ENCODE data around the gene SGTA. TPM values are rescaled to one million over a fixed set of nuclear protein-coding genes. Genes with fewer than 3 reads are reported as not detected.
"Not testable (repeated sequence)": the region's sequence is repeated elsewhere in the genome, so short reads cannot be mapped to it uniquely, and the experiment has no call there.

SGTA gene
- total RNA-seq, 1 experiment from 2014 or later: 35.1 TPM

DNA sequence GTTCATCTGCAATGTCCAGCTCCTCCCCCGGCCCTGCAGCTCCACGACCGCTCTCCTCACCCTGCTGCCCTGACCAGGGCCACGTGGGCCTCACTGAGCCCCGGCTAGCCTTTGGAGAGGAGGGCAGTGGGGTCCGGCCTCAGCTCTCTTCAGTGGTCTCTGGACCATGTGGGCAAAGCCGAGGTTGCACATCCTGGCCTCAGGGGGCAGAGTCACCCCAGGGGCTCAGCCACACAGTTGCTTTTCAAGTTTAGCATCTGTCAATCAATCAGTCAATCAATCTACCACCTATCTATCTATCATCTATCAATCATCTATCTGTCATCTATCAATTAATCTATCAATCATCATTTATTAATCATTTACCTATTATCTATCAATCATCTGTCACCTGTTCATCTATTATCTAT is 58.9 kb downstream of the SGTA start:
- DNase-seq (ENCODE audit: low read depth, low spot score): no peak
- in situ Hi-C loops (cut with HindIII; ENCODE audit: low pct_unique_long_range_greater_than_20kb, low sequenced_read_pairs): no loop called here

DNA sequence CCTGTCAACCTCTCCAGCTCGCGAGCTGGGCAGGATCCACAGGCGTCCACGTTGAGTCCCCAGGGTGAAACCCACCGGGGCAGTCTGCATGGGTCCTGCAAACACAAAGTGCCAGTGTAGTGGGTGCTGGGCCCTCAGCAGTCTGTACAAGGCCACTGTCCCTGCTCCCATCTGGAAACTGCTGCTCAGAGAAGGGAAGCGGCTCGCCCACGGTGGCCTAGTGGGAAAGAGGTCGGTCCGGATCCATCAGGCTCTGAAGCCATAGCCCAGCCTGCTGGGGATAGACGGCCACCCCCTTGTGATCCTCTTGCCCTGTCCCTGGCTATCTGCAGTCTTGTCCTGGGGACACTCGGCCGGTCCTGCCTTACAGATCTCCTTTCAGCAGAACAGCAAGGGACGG is 59.3 kb downstream of the SGTA start:
- in situ Hi-C loops (cut with HindIII; ENCODE audit: low pct_unique_long_range_greater_than_20kb, low sequenced_read_pairs): no loop called here

DNA sequence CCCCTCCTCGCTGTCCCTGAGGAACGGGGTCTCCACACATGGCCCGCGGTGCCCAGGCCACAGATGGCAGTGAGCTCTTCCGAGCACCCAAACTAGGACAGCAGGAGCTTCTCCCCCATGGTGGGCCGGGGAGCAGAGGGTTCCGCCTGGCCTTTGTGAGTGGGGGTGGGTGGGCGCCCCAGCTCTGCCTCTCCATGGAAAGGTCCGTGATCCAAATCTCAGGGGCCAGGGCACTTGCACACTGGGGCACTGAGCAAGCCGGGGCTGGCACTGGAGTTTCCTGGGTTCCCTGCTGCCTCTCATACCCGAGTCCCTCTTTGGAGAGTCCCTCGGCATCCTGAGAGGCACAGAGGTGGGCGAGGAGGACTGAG is 59.7 kb downstream of the SGTA start:
- no peak for DNase-seq (ENCODE audit: low read depth, low spot score)
- in situ Hi-C loops (cut with HindIII; ENCODE audit: low pct_unique_long_range_greater_than_20kb, low sequenced_read_pairs): no loop called here

More for the DNA sequence above, 59.3 kb downstream of the SGTA start:
- DNase-seq (ENCODE audit: low read depth, low spot score): no peak

DNA sequence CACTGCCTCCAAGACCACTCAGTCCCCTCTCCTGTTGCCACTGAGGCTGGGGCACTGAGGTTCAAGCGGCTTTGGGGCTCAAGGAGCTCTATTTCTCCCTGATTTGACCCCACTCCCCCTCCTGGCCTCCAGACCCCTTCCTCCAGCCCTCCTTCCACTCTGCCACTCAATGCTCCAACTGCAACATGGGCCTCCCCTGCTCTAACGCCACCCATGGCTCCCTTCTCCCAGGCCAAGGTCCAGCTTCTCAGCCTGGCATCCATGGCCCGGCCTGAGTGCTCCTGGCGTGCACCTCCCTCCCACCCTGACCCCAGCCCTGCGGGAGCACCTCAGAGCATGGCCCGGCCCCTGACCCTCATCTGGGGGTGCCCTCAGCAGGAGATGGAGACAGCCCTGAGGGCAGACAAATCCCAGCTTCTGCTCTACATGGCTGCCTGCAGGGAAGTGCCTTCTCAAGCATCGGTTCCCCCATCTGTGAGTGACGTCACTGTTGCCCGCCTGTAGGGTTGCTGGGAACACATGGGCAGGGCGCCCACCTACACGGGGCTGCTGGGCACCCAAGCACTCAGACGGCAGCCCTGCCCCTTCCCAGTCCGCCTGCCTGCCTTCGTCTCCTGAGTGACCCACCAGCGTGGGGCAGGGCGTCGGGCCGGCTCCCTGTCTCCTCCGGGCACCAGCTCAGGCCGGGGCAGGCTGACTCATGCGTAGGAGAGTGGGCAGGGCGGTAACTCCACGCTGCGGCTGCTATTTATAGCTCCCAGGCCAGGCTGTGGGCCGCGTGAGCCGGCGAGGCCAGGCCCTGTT is 60.3 kb downstream of the SGTA start:
- peak; percentile 37 for DNase-seq (ENCODE audit: low read depth, low spot score)
- in situ Hi-C loops (cut with HindIII; ENCODE audit: low pct_unique_long_range_greater_than_20kb, low sequenced_read_pairs): no loop called here

DNA sequence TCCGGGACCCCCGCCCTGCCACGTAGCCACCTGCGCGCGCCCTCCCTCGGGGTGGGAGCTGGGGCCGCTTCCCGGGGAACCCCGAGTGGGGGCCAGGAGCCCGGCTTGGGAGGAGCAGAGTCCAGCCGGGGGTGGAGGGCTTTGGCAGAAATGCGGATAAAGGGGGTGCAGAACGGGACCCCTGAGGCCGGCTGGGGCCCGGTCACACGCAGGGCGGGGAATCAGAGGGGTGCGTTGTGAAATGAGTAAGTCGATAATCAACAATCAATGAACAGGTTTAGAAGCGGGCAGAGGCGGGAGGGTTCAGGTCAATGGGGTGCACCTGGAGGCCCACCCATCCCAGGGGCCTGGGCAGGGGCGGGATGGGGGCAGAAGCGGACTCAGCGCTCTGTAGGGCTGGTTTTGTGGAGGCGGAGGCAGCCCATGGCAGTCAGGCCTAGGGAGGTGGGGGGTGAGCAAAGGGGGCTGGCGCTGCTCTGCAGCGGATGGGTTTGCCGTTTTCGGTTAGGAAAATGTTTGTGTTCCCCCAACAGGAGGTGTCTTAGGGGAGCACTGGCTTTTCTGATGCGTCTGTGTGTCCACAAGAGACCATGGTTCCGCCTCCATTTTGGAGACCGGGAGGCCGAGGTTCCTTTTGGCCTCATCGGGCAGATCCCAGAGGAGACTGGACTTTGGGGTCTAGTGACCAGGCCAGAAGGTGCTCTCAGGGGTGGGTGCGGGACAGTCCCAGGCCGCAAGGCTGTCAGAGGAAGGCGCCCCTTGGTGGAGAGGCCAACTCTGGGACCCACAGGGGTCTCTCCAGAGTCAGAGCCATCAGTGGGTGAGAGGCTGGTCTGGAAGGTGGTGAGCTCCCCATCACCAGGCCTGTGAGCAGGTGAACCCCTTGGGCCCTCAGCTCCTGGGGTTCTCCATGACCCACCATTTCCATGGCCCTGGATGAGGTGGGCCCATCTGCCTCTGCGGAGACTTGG is 61.2 kb downstream of the SGTA start:
- in situ Hi-C loops (cut with HindIII; ENCODE audit: low pct_unique_long_range_greater_than_20kb, low sequenced_read_pairs): no loop called here
- no peak for DNase-seq (ENCODE audit: low read depth, low spot score)

DNA sequence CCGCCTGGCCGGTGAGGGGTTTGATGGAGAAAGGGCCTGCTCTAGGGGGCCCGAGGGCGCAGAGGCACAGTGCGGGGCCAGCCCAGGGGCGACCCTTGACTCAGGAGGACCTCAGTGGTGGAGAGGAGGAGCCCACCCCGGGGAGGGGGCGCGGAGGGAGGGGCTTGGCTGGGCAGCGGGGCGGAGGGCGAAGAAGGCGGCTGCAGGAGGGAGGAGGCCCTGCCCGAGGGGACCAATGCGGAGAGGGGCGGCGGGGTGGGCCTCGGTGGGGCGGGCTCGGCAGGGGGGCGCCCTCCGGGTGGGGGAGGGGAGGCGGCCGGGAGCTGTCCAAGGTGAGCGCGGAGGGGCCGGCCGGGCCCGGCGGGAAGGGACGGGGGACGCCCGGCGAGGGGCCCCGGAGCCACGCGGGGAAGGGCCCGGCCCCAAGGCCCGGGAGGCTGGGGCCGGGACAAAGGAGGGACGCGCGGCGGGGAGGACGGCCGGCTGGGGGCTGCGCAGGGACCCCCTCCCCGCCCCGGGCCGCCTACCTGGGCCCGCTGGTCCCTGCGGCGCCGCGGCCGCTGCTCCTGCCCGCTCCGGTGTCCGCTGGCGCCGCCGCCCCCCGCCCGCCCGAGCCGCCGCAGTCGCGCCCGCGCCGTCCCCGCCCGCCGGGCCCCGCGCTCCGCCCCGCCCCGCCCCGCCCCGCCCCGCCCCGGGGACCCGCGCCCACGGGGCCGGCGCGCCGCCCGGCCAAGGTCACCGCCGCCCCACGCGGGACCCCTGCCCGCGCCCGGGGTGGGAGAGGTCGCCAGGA is 62.1 kb downstream of the SGTA start, which contains the start of gene DIRAS1:
Gene DIRAS1 (minus strand): TSS at position 596 of the 793 bp plus-strand sequence. CDS start 3,566 bp downstream, outside the sequence.
- no peak for DNase-seq (ENCODE audit: low read depth, low spot score)
- in situ Hi-C loops (cut with HindIII; ENCODE audit: low pct_unique_long_range_greater_than_20kb, low sequenced_read_pairs): no loop called here

DNA sequence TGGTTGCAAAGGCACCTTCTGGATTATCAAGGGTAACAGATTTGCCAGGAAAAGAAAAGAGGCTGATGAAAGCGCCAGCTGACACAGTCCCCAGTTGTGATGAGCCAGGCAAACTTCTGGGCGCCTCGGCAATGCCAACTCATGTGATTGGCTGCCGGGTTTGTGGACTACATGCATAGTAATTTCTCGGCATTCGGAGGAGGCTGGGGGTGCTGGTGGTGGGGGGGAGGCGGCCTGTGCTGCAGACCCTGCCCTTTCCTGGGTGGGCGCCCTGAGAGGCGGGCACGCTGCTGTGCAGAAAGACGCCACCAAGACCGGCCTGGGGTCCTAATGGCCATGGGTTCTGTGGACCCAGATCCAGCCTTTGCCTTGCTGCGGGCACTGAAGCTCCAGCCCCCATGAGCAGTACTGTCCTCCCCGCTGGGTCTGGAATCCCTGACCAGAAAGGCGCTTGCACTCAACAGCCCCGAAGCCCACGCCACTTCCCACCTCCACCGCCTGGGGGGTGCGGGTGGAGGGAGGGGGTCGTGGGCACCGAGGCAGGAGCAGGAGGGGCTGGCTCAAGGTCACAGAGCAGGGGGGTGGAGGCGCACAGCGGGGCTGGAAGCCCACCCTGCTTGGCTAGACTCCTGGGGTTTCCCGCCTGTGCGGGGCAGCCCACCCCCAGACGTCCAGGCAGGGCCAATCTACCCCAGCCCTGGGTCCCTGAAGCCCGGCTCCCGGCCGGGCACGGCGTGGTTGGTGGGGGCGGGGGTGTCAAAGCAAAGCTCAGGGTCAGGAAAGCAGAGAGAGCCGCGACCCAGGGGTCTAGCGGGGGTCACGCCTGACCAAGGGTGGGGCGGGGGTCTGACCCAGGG is 62.9 kb downstream of the SGTA start:
- DNase-seq (ENCODE audit: low read depth, low spot score): peak; percentile 28
- in situ Hi-C loops (cut with HindIII; ENCODE audit: low pct_unique_long_range_greater_than_20kb, low sequenced_read_pairs): no loop called here

DNA sequence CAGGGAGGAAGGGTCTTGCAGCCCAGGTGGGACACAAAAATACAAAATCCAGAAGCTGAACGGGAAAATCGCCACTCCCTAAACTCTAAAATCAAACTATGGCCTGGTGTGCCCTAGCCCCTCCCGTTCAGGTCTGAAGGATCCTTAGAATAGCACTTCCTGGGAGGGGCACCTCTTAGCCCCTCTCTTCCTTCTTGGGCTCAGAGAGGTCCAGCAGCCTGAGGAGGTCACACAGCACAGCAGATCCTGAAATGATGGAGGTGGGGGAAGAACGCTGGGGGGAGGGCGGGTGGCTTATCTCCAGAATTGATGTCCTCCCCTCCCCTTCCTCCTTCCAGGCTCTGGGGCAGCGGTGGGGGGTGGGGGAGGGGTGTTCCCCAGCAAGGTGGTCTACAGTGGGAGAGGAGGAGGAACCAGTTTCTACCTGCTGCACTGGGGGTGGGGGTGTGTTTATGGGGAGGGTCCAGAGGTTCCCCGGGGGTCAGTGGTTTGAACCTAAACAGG is 63.8 kb downstream of the SGTA start:
- in situ Hi-C loops (cut with HindIII; ENCODE audit: low pct_unique_long_range_greater_than_20kb, low sequenced_read_pairs): no loop called here
- DNase-seq (ENCODE audit: low read depth, low spot score): no peak

DNA sequence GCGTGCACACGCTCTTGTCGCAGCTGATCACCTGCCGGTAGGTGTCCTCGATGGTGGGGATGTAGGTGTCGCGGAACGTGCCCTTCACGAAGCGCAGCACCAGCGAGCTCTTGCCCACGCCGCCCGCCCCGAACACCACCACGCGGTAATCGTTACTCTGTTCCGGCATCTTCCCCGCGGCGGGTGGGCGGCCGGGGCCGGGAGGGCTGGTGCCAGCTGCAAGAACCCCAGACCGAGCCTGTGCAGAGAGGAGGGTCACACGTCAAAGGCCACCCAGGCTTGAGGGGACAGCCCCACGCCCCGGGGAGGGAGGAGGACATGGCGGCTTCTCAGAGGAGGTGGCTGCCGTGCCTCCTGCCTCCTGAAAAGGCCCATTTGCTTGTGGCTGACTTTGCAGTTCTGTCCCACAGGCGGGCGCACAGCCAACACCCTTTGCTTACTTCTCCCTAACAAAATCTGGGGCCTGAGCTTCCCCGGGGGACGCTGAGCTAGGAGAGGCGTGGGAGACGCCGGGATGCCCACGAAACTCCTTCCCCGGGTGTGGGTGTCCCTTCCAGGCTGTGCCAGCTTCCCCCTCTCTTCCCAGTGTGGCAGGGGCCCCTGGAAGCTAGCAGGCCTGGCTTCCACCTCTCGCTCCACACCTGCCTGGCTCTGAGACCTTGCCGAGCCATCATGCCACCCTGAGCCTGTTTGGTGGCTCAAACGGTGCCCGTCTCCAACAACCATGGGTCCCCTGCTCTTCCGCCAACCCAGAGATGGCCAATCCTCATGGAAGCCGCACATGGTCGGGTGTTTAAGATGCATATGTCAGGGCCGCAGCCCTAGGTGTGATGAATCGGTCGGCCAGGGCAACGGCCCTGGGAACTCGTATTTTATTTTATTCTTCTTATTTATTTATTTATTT is 65.2 kb downstream of the SGTA start:
- no peak for DNase-seq (ENCODE audit: low read depth, low spot score)
- in situ Hi-C loops (cut with HindIII; ENCODE audit: low pct_unique_long_range_greater_than_20kb, low sequenced_read_pairs): no loop called here

DNA sequence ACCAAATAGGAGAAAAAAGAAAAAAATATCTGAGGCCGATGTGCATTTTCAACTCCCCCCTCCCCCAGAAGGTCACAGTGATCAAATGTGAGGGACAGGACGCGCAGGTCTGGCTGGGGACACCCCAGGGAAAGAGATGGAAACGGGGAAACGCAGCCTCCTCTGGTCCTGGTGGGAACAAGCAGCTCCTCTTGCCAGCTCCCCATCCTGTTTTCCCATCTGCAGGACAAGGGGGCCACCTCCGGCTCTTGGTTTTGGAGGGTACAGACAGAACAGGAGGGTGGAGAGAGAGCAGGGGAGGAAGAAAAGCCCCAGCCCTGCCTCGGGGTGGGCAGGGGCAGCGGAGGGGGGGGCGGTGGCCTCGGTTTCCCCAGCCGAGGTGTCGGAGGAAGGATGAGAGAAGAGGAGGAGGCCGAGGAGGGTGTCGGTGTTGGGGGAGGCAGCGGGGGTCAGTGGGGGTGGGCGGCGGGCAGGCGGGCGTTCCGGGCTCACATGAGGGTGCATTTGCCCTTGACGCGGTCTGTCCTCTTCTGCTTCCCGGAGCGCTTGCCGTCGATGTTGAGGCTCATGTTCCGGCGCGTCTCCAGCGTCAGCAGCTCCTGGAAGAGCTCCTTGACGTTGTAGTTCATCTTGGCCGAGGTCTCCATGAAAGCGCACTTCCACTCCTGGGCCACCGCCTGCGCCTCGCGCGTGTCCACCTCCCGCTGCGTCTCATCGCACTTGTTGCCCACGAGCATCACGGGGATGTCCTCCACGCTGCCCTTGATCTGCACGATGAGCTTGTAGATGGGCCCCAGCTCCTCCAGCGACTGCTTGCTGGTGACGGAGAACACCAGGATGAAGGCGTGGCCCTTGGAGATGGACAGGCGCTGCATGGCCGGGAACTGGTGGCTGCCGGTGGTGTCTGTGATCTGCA is 66.1 kb downstream of the SGTA start:
- no peak for DNase-seq (ENCODE audit: low read depth, low spot score)
- in situ Hi-C loops (cut with HindIII; ENCODE audit: low pct_unique_long_range_greater_than_20kb, low sequenced_read_pairs): no loop called here

DNA sequence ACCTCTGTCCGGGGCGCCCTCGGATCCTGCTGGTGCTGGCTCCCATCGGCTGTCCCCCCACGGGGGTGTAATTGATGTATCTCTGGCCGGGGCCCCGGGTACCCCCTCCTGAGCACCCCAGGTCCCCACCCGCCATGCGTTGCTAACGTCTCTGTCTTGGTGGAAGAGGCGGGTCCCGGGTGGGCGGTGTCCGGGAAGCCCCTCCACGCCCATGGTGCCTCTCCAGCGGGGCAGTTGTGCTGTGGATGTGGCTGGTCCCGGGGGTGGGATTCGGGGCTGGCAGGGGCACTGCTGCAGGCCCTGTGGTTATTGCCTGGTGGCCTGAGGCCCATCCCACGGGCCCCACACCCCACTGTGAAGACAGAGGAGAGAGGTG is 66.8 kb downstream of the SGTA start:
- no peak for DNase-seq (ENCODE audit: low read depth, low spot score)
- in situ Hi-C loops (cut with HindIII; ENCODE audit: low pct_unique_long_range_greater_than_20kb, low sequenced_read_pairs): no loop called here

DNA sequence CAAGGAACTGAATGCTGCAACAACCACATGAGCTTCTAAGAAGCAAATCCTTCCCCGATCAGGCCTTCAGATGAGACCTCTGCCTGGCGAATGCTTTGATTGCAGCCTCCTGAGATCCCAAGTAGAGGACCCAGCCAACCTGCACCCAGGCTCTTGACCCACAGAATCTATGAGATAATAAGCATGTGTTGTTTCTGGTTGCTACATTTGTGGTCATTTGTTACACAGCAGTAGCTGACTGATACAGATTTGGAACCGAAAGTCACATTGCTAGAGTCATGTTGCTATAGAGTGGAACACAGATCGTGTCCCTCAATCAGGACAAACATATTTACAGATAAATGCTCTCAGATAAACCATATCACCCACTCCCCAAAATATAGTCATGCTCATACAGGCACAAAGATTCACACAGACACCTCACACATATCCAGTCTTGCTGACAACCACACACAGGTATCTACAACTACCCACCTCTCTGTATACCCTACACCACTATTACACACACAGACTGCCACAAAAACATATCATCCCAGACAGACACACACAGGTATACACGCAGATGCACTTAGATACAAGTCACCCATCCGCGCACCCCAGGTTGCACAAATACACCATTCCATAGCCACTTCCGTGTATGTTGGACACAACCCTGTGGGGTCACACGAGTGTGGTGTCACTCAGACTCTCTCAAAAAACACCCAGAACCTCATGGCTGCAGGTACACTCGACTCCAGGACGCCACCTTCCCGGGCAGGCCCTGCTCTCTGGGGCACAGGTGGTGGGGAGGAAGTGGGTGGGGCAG is 67.4 kb downstream of the SGTA start:
- in situ Hi-C loops (cut with HindIII; ENCODE audit: low pct_unique_long_range_greater_than_20kb, low sequenced_read_pairs): no loop called here
- no peak for DNase-seq (ENCODE audit: low read depth, low spot score)

DNA sequence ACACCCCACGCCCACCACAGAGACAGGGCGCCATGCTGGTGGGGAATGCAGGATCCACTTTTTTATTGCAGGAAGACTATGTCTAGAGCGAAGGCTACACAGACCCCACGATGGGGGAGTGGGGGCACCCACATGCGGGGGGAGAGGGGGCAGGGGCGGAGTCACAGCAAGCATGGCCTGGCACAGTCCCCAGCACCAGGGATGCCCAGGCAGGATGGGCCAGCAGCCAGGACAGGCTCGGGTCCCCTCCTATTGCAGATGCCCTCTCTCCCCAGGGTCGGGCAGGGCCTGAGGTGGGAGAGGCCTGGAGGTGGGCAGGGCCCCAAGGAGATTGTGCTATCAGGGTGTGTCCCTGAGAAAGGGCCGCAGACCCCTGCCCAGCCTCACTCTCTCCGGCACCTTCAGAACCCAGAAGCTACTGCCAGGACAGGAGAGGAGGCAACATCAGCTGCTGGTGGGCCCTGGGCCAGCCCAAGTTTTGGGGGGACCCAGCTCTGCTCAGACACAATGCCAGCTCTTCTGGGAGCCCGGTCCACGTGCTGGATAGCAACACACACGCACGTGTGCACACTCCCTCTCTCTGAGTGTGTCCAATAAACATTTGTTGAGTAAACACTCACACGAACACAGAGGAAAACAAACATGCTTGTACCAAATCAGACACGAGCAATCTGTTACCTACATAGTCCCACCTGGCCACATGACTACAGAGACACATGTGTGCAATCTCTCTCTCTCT is 68.4 kb downstream of the SGTA start:
- no peak for DNase-seq (ENCODE audit: low read depth, low spot score)
- in situ Hi-C loops (cut with HindIII; ENCODE audit: low pct_unique_long_range_greater_than_20kb, low sequenced_read_pairs): no loop called here

DNA sequence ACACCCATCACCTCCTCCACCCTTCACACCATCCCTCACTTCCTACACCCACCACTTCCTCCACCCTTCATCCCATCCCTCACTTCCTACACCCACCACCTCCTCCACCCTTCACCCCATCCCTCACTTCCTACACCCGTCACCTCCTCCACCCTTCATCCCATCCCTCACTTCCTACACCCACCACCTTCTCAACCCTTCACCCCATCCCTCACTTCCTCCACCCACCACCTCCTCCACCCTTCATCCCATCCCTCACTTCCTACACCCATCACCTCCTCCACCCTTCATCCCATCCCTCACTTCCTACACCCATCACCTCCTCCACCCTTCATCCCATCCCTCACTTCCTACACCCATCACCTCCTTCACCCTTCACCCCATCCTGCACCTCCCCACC is 69.0 kb downstream of the SGTA start:
- in situ Hi-C loops (cut with HindIII; ENCODE audit: low pct_unique_long_range_greater_than_20kb, low sequenced_read_pairs); DNase-seq (ENCODE audit: low read depth, low spot score): not testable (repeated sequence)
